ENCODE measurements around the gene FXR1.

FXR1 gene

DNA sequence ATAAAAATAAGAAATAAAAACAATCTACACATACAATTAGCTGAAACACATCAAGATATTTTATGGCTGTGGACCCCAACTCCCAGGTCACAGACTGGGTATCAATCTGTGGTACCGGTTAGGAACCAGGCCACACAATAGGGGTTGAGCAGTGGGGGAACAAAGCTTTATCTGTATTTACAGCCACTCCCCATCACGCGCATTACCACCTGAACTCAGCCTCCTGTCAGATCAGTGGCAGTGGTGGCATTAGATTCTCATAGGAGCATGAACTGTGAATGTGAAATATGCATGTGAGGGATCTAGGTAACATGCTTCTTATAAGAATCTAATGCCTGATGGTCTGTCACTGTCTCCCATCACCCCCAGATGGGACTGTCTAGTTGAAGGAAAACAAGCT is 94.8 kb downstream of the FXR1 start:
- DNase-seq (ENCODE audit: low read depth): no peak

- no peak for DNase-seq (ENCODE audit: low read depth)
Measured at GRCh38 chr3:181008796-181009195, 96.3 kb downstream of the FXR1 start.

DNA sequence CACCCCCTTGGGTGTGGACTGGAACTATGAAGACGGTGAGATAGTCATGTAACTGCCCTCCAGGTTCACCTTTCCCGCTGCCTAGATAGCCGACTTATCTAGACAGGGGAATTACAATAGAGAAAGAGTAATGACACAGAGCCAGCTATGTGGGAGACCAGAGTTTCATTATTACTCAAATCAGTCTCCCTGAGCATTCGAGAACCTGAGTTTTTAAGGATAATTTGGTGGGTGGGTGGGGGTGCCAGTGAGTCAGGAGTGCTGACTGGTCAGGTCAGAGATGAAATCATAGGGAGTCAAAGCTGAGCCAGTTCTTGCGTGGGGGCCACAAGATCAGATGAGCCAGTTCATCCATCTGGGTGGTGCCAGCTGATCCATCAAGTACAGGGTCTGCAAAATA is 96.8 kb downstream of the FXR1 start:
- no peak for DNase-seq (ENCODE audit: low read depth)

DNA sequence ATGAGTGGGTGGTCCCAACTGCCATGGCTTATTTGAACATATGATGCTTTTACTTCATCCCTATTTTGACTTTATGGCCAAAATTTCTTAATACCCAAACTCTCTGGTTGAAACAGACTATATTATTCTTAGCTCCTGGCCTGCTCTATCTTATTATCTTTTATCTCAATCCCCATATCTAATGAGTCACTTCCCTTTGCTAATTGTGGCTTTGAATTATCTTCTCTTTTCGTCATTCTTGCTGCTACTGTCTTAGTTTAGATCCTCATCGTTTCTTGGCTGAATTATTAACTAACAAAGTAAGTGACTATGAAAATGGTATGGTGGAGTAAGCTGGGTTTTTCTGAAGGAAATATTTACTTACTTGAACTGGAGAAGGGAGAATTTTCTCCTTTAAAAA is 105.2 kb downstream of the FXR1 start:
- DNase-seq (ENCODE audit: low read depth): no peak

DNA sequence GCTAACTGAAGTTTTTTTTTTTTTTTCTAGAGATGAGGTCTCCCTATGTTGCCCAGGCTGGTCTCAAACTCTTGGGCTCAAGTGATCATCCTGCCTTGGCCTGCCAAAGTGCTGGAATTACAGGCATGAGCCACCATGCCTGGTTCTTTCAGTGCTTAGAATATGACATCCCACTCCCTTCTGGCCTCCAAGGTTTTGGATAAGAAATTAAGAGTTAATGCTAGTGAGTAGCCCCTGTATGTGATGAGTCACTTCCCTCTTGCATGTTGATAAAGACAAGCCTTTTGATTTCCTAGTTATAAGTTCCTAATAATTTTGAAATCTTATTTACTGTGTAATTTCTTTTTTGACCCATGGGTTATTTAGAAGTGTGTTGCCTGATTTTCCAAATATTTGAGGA is 112.7 kb downstream of the FXR1 start:
- DNase-seq (ENCODE audit: low read depth): no peak

DNA sequence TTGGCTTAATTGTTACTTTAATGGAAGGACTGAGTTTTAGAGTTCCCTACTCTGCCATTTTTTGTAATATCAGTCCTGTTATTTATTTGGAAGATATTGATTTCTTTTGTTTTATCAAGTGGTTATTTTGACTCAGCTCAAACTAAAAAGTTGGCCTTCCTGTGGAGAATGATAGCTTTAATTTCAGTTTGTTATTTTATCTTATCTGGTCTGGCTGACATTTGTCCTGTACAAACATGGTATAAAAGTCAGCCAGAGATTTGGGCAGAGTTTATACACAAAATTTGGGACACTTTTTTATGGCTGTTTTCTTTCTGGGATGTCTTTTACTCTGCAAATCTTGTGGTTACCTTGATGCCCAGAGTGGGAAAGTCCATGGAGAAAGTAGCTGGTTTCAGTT is 118.5 kb downstream of the FXR1 start:
- DNase-seq (ENCODE audit: low read depth): no peak
